GM19043 (cell line): Measurements from ENCODE around the gene RHOB.
"Not testable (repeated sequence)": the region's sequence is repeated elsewhere in the genome, so short reads cannot be mapped to it uniquely, and the experiment has no call there.

ENCODE experiments used
- ATAC-seq: cut with Tn5 transposase; IDR thresholded peaks from one replicate; pipeline ENCODE4 v1.9.1; 2021; ENCODE audit warnings: low read depth; ENCODE audit not compliant: unreplicated experiment

RHOB gene

GRCh38 chr2:20451341-20451740, 4.5 kb downstream of the RHOB start:
- ATAC-seq, result no peak

- no peak for ATAC-seq
Measured at GRCh38 chr2:20451761-20452499, 5.1 kb downstream of the RHOB start.

- no peak for ATAC-seq
Measured at GRCh38 chr2:20452551-20452950, 5.7 kb downstream of the RHOB start.

GRCh38 chr2:20453087-20453486, 6.2 kb downstream of the RHOB start:
- no peak for ATAC-seq

- ATAC-seq, result no peak
Measured at GRCh38 chr2:20454036-20454981, 7.4 kb downstream of the RHOB start.

GRCh38 chr2:20455076-20455587, 8.3 kb downstream of the RHOB start:
- no peak for ATAC-seq

GRCh38 chr2:20456116-20456571, 9.3 kb downstream of the RHOB start:
- ATAC-seq, result no peak

- no peak for ATAC-seq
Measured at GRCh38 chr2:20456636-20457426, 10.0 kb downstream of the RHOB start.

GRCh38 chr2:20457661-20458630, 11.1 kb downstream of the RHOB start:
- no peak for ATAC-seq

GRCh38 chr2:20458737-20459484, 12.0 kb downstream of the RHOB start:
- ATAC-seq, result not testable (repeated sequence)

GRCh38 chr2:20465716-20466394, 19.0 kb downstream of the RHOB start:
- no peak for ATAC-seq

GRCh38 chr2:20467789-20468548, 21.1 kb downstream of the RHOB start:
- ATAC-seq, result no peak

- ATAC-seq, result no peak
Measured at GRCh38 chr2:20468549-20469500, 22.0 kb downstream of the RHOB start.

GRCh38 chr2:20469595-20469994, 22.7 kb downstream of the RHOB start:
- no peak for ATAC-seq

- ATAC-seq, result no peak
Measured at GRCh38 chr2:20470211-20470610, 23.3 kb downstream of the RHOB start.

- ATAC-seq, result no peak
Measured at GRCh38 chr2:20471148-20471547, 24.3 kb downstream of the RHOB start.
